Measurements from ENCODE around the gene STAT3. TPM values are rescaled to one million over a fixed set of nuclear protein-coding genes. Genes with fewer than 3 reads are reported as not detected.

The STAT3 gene
- total RNA-seq, 2 experiments from 2014 or later, result 14.8 to 28.7 TPM

GRCh38 chr17:42272162-42272907, 115.9 kb downstream of the STAT3 start:
- peaks cover 23% of the 10 kb centered on the region; the same call in 1 of the 2 replicates for H4K20me1 ChIP-seq (ENCODE audit: insufficient read depth, low read length)
- H2AFZ ChIP-seq (ENCODE audit: low read length), result no peak overlapping the region
- TF ChIP-seq CTCF (conservative IDR thresholded peaks at IDR 0.05; ENCODE audit: low read length), result no peak
- TF ChIP-seq EZH2phosphoT487 (IDR thresholded peaks at IDR 0.05; ENCODE audit: borderline replicate concordance, low read depth, low read length), result no peak
- no peaks in the 10 kb centered on the region for H3K36me3 ChIP-seq (ENCODE audit: insufficient read depth, low read length)
- BruUV-seq (replicated peaks), result no TSS peak
- intact Hi-C loops (cut with micrococcal nuclease; ENCODE audit: unreplicated experiment), result loop anchor here (10.0 kb wide), 1 partner anchor 48 kb away; no protein-coding TSS in a partner anchor
- ChIA-PET CTCF (ENCODE audit: unreplicated experiment) (no interaction called here), POLR2A (no interaction called here)
- no peak overlapping the region for H3K27ac ChIP-seq (ENCODE audit: low read depth, low read length, poor library complexity, severe bottlenecking)
- H3K4me3 ChIP-seq (ENCODE audit: low read depth, low read length, poor library complexity, severe bottlenecking), result peak overlapping the region; percentile 11
- peaks cover 46% of the 10 kb centered on the region for H3K4me1 ChIP-seq (ENCODE audit: insufficient read depth, low read length, poor library complexity, severe bottlenecking)
- peak overlapping the region; percentile 91 for H3K4me2 ChIP-seq (ENCODE audit: low read length)
- H3K79me2 ChIP-seq (ENCODE audit: insufficient read depth, low read depth, low read length), result peaks cover 41% of the 10 kb centered on the region; the same call in 1 of the 2 replicates
- no peaks in the 10 kb centered on the region for H3K9me2 ChIP-seq (ENCODE audit: insufficient read depth, low read length)
- DNase-seq (ENCODE audit: low spot score), result no peak
- H3K9me3 ChIP-seq (ENCODE audit: low read length), result no peaks in the 10 kb centered on the region

- TF ChIP-seq EZH2phosphoT487 (IDR thresholded peaks at IDR 0.05; ENCODE audit: borderline replicate concordance, low read depth, low read length) (no peak), CTCF (conservative IDR thresholded peaks at IDR 0.05; ENCODE audit: low read length) (no peak)
- Histone ChIP-seq H3K4me3 (ENCODE audit: low read depth, low read length, poor library complexity, severe bottlenecking) (no peak overlapping the region), H3K9me2 (ENCODE audit: insufficient read depth, low read length) (no peaks in the 10 kb centered on the region), H3K4me2 (ENCODE audit: low read length) (no peak overlapping the region), H3K79me2 (ENCODE audit: insufficient read depth, low read depth, low read length) (peaks cover 41% of the 10 kb centered on the region; the same call in 1 of the 2 replicates), H4K20me1 (ENCODE audit: insufficient read depth, low read length) (peaks cover 23% of the 10 kb centered on the region; the same call in 1 of the 2 replicates), H3K27ac (ENCODE audit: low read depth, low read length, poor library complexity, severe bottlenecking) (no peak overlapping the region), H3K4me1 (ENCODE audit: insufficient read depth, low read length, poor library complexity, severe bottlenecking) (peaks cover 41% of the 10 kb centered on the region), H3K36me3 (ENCODE audit: insufficient read depth, low read length) (no peaks in the 10 kb centered on the region), H2AFZ (ENCODE audit: low read length) (no peak overlapping the region), H3K9me3 (ENCODE audit: low read length) (no peaks in the 10 kb centered on the region)
- BruUV-seq (replicated peaks), result no TSS peak
- CTCF ChIA-PET (ENCODE audit: unreplicated experiment), result no interaction called here
- POLR2A ChIA-PET, result no interaction called here
- no peak for DNase-seq (ENCODE audit: low spot score)
- intact Hi-C loops (cut with micrococcal nuclease; ENCODE audit: unreplicated experiment), result loop anchor here (10.0 kb wide), 1 partner anchor 47 kb away; no protein-coding TSS in a partner anchor
These were observed 116.5 kb downstream of the STAT3 start for GRCh38 chr17:42271779-42272035.
